T1000 (cell line): Measurements from ENCODE around the gene UBE2L6.

ENCODE experiments used
- DNase-seq: peaks from one replicate; lab custom pipeline; 2025; ENCODE audit warnings: mixed read lengths; lab: John Stamatoyannopoulos, UW

UBE2L6 gene

DNA sequence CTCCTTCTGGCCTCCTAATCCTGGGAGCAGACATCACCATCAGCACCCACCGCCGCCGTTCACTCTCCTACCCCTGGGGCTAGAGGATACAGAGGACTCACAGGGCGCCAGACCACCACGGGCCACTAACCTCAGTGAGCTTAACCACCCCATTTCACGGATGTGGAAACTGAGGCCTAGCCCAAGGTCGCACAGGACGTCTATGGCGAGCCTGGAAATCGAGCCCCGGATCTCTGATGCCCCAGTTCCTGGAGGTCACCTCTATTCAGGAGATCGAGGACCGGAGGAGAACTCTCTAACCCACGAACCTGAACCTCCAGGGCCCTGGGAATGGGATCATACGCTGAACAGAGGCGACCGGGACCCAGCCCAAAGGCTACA lies 37.3 kb downstream of the UBE2L6 start:
- no peak for DNase-seq

GRCh38 chr11:57529012-57529411 lies 38.5 kb downstream of the UBE2L6 start:
- no peak for DNase-seq

DNA sequence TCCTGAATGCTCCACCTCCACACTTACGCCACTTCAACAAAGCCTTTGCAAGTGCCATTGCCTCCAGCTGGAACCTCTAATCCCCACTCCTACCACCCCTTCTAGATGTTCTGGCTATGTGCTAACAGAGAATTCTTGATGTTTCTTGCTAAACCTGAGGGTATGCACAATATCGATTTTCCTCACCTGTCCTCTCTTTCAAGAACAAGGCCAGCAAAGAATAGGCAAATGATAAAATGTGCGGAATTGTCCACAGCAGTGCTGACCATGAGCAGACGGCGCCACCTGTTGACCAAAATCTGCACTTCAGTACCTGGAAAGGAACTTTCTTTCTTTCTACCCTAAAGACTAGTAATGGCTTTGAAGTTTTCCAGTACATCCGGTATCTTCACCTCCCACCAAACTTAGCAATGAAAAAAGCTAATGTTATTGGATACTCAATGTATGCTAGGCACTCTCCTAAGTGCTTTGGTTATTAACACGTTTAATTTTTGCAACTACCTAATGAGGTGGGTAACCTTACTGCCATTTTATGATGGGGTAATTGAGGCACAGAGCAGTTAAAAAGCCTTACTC lies 40.3 kb downstream of the UBE2L6 start:
- peak; percentile 54 for DNase-seq

GRCh38 chr11:57523419-57523818 lies 44.1 kb downstream of the UBE2L6 start:
- no peak for DNase-seq

DNA sequence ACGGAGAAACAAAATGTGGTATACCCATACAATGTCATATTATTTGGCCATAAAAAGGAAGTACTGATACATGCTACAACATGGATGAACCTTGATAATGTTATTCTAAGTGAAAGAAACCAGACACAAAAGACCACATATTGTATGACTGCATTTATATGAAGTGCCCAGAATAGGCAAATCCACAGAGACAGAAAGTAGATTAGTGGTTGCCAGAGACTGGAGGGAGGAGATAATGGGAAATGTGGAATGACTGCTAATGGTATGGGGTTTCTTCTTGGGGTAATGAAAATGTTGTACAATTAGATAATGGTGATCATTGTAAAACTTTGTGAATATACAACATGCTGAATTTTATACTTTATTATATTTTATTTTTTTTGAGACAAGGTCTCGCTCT lies 46.4 kb downstream of the UBE2L6 start:
- DNase-seq, result no peak

- no peak for DNase-seq
Observed at GRCh38 chr11:57516061-57516443, 51.4 kb downstream of the UBE2L6 start.

DNA sequence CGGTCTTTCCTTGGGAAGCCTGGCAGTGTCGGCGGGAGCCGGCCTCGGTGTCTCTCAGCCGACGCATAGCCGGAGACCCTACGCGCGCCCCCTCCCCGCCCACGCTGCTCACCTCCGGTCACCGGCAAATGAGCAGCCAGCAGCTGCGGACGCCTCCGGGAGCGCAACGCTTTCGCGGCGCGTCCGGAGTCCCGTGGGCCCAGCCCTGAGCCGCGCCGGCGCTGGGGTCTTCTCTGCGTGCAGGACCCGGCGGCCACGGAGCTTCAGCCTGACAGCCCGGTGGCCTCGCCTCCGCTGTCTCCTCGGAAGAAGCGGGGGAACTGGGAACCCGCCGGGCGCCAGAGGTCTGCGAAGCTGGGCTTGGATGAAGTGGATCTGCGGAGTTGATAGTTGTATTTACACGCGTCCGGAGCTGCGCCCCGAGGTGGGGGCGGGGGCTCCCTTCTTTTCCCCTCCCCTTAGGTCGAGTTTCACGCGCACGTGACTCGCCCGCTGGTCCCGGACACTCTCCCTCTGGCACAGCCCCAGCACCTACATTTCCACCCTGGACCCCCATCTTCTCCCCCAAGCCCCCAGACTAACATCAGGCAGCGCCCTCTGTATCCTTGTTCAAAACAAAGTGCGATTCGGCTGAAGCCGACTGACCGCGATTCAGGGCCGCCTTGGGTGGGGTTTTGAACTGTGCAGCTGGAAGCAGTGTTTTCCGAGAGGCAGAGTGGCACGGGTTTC lies 52.0 kb downstream of the UBE2L6 start, which contains the start of gene SLC43A1:
Gene SLC43A1 (minus strand): TSS at position 371 of the 729 bp plus-strand sequence. CDS start 1,591 bp downstream, outside the sequence.
- no peak for DNase-seq

- DNase-seq, result no peak
Observed at GRCh38 chr11:57514538-57515331, 52.7 kb downstream of the UBE2L6 start.

DNA sequence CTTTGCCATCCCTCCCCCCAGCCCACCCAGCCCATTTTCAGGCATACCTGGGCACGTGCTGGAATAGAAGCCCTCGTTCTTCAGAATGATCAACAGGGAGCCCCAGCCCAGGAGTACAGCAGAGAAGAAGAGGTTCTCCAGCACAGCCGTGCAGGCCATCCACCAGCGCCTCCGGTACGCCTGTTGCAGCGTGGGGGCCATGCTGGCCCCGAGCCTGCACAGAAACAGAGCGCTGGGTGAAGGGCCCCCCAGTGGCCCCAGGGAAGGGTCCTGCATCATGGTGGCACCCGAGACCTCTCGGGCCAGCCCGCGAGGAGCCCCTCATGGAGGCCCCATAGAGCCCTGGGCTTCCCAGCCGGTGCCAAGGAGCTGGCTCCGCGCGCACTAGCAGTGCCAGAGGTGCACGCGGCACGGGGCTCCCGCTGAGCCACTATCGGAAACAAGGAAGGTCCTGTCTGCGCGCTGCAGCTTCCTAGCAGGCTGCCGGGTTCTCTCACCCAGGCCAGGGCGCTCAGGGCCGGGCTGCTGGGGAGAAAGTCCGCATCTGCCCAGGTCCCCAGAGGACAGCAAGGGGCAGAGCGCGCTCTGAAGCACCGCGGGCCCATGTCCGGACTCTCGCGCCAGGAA lies 53.4 kb downstream of the UBE2L6 start:
- DNase-seq, result no peak

DNA sequence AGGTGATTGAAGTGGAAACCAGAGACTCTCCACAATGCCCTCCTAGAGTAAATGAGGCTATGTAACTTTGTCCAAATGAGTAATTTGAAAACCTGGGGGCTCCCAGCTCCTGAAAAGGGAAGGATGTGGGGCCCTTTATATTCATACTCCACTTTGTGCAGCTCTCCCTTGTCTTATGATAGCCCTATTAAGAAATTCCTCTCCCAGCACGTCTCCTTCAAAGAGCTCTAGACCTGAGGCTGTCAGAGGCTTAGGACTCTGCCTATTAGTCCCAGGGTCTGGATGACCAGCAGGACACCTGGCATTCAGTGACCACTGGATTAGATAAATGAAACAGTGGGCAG lies 54.0 kb downstream of the UBE2L6 start:
- DNase-seq, result no peak

DNA sequence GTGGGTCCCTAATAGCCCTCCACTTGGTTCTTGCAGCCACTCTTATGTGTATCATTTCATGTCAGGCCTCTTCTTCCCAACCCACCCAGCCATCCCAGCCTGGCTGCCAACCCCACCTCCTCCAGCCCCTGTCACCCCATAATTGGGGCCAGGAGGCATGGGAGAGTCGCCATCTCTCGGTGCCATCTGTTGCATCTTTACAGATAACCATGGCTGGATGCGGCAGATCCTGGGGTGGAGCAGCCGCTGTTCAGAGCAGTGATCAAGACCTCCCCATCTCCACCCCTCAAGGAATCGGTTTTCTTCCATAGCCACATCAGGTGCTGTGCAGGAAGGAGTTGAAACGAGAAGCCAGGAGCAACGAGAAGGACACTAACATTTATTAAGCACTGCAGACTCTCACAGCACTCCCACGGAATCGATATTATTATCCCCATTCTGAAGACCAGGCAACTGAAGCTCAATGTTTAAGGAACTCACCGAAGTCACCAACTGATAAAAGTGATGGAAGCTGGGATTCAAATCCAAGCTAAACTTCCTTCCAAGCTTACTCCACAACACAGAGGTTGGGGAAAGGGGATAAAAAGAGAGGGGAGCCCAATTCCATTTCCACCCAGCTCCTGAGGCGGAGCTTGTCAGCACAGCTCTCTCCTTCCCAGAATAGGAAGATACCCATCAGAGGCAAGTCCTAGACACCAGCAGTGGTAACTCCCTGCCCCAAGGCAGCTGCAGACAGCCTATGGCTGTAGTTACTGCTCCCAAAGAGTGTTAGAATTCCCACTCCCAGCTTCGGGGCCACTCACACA lies 54.6 kb downstream of the UBE2L6 start:
- DNase-seq, result no peak

DNA sequence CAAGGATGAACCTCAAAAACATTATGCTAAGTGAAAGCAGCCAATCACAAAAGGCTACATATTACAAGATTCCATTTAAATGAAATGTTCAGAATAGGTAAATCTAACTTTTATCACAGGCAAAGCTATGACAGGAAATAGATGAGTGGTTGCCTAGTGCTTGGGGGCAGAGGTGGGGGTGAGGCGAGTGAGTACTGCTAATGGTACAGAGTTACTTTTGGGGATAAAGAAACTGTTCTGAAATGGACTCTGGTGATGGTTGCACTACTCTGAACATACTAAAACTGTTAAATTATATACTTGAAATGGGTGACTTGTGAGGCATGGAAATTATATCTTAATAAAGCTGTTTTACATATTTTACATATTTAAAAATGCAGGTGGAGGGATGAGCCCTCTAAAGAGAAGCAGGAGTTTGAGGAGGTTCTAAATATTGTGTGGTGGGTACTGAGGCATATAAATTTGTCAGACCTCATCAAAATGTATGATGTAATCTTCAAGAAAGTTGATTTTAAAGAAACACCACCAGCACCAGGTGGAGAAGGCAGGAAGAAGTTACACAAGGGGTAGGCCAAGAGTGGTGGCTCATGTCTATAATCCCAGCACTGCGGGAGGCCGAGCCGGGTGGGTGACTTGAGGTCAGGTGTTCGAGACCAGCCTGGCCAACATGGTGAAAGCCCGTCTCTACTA lies 55.6 kb downstream of the UBE2L6 start:
- no peak for DNase-seq

- DNase-seq, result no peak
Observed at GRCh38 chr11:57508341-57509170, 58.9 kb downstream of the UBE2L6 start.

- DNase-seq, result no peak
Observed at GRCh38 chr11:57506522-57506921, 61.0 kb downstream of the UBE2L6 start.

DNA sequence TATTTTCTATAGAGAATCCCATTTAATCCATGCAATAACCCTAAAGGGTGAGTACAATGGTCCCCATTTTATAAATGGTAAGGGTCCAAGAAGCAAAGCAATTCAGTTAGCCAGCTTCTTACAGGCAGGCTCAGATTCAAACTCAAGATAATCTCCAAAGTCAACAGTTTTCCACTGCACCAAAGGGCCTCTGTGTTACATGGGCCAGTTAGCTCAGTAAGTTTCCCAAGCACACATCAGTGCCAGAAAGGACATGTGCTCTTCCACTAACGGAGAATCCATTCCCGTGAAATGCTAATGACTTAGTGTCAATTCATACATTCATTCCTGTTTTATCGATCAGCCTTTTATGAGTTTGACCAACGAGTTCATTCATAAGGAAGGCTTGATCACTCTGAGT lies 63.0 kb downstream of the UBE2L6 start:
- DNase-seq, result no peak

DNA sequence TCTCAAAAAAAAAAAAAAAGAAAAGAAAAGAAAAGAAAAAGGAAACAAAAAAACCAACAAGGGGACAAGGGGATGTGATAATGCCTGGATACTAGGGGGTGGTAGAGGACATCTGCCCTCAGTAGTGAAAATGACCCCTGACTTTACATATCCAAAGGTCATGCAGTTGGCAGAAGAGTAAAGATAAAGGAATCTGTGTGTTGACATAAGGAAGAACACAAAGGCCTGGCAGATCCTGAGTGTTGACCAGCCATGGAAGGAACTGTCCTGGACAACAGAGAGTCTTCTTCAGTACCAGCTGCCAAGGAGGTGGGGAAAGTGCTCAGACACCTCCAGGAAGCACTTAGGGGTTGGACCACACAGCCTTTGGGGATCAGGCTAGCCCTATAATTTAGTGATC lies 64.6 kb downstream of the UBE2L6 start:
- DNase-seq, result no peak

- DNase-seq, result no peak
Observed at GRCh38 chr11:57502376-57502775, 65.1 kb downstream of the UBE2L6 start.

DNA sequence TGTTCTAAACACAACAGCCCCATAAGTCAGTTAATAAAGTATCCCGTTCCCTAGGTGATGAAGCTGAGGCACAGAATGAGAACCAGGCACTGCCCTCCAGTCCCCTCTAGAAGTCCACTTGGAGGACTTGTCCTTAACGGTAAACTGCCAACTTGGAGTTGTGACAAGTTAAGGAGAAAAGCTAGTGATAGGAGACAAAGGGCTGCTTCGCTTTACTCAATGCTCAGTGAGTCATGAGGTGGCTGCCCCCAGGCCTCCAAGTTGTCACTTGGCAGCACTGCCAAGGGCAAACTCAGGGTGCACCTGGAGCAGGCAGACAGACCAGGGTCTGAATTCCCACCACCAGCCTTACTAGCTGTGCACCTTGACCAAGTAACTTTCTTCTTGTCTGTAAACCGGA lies 65.5 kb downstream of the UBE2L6 start:
- DNase-seq, result no peak
